Measurements from ENCODE around the gene FOXN4.

Gene FOXN4

GRCh38 chr12:109236257-109236656 lies 72.8 kb downstream of the FOXN4 start:
- no peak overlapping the region for H3K23ac ChIP-seq (ENCODE audit: low read length)
- H2BK5ac ChIP-seq (ENCODE audit: low read depth, low read length, poor library complexity): no peak overlapping the region
- no peaks in the 10 kb centered on the region for H3K4me1 ChIP-seq (ENCODE audit: control insufficient read depth in 1 of 2, insufficient read depth in 2 of 2, low read length in 2 of 2)
- no peak overlapping the region for H4K12ac ChIP-seq (ENCODE audit: low read depth, low read length)
- H3K36me3 ChIP-seq (ENCODE audit: control insufficient read depth in 1 of 2, insufficient read depth in 2 of 2, low read length in 2 of 2): no peaks in the 10 kb centered on the region
- H3K79me2 ChIP-seq (ENCODE audit: control insufficient read depth, insufficient read depth, low read length, poor library complexity): no peaks in the 10 kb centered on the region
- H3K4ac ChIP-seq (ENCODE audit: low read depth, low read length): no peak overlapping the region
- H2BK12ac ChIP-seq (ENCODE audit: low read length): no peak overlapping the region
- no peaks in the 10 kb centered on the region for H3K79me1 ChIP-seq (ENCODE audit: low read length)
- no peak overlapping the region for H3K18ac ChIP-seq (ENCODE audit: low read length)
- H2BK120ac ChIP-seq (ENCODE audit: insufficient read depth, low read length, poor library complexity): no peak overlapping the region
- no peak overlapping the region for H3K4me3 ChIP-seq (ENCODE audit: low read depth, low read length)
- H2AFZ ChIP-seq (ENCODE audit: insufficient read depth, low read length, poor library complexity): no peak overlapping the region
- no peak overlapping the region for H2AK5ac ChIP-seq (ENCODE audit: low read length)
- DNase-seq: no peak
- H4K91ac ChIP-seq (ENCODE audit: low read depth, low read length): no peak overlapping the region
- no peak overlapping the region for H4K8ac ChIP-seq (ENCODE audit: low read depth, low read length)
- no CpG with 5 or more reads among the region's 6 CpGs for WGBS (ENCODE audit: extremely low coverage, insufficient coverage, insufficient read length)
- no peaks in the 10 kb centered on the region for H3K27me3 ChIP-seq (ENCODE audit: insufficient read depth, low read length)
- no peaks in the 10 kb centered on the region for H3K9me3 ChIP-seq (ENCODE audit: insufficient read depth, low read depth, low read length)
- H3K14ac ChIP-seq (ENCODE audit: low read length): no peak overlapping the region
- no peak overlapping the region for H3K9ac ChIP-seq (ENCODE audit: low read length)
- no peak overlapping the region for H3K27ac ChIP-seq (ENCODE audit: low read depth, low read length)
- no peak overlapping the region for H3K4me2 ChIP-seq (ENCODE audit: low read length)

DNA sequence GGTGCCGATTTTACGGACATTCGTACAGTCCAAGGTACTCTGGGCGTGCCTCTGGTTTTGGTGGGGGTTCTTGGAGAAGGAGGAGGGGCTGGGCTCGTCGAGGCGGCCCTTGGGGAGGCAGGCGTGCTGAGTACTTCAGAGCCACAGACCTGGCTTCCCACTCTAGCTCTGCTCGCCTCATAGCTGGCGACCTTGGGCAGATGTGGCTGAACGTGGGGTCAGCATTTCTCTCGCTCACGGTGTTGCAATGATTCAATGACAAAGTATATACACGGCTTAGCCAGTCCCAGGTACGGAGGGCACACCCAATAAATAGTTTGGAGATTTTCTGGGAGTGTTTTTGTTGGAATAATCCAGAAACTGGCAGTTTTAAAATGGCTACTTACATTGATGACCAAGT lies 75.1 kb downstream of the FOXN4 start:
- Histone ChIP-seq H3K9me3 (ENCODE audit: insufficient read depth, low read depth, low read length) (no peaks in the 10 kb centered on the region), H3K79me1 (ENCODE audit: low read length) (no peaks in the 10 kb centered on the region), H2BK5ac (ENCODE audit: low read depth, low read length, poor library complexity) (no peak overlapping the region), H2AFZ (ENCODE audit: insufficient read depth, low read length, poor library complexity) (no peak overlapping the region), H4K12ac (ENCODE audit: low read depth, low read length) (no peak overlapping the region), H3K14ac (ENCODE audit: low read length) (no peak overlapping the region), H3K4ac (ENCODE audit: low read depth, low read length) (no peak overlapping the region), H3K36me3 (ENCODE audit: control insufficient read depth in 1 of 2, insufficient read depth in 2 of 2, low read length in 2 of 2) (no peaks in the 10 kb centered on the region), H3K4me3 (ENCODE audit: low read depth, low read length) (no peak overlapping the region), H4K91ac (ENCODE audit: low read depth, low read length) (no peak overlapping the region), H3K4me1 (ENCODE audit: control insufficient read depth in 1 of 2, insufficient read depth in 2 of 2, low read length in 2 of 2) (no peaks in the 10 kb centered on the region), H2BK120ac (ENCODE audit: insufficient read depth, low read length, poor library complexity) (no peak overlapping the region), H3K79me2 (ENCODE audit: control insufficient read depth, insufficient read depth, low read length, poor library complexity) (no peaks in the 10 kb centered on the region), H3K27ac (ENCODE audit: low read depth, low read length) (no peak overlapping the region), H3K9ac (ENCODE audit: low read length) (no peak overlapping the region), H2AK5ac (ENCODE audit: low read length) (no peak overlapping the region), H2BK12ac (ENCODE audit: low read length) (no peak overlapping the region), H3K18ac (ENCODE audit: low read length) (no peak overlapping the region), H3K27me3 (ENCODE audit: insufficient read depth, low read length) (no peaks in the 10 kb centered on the region), H4K8ac (ENCODE audit: low read depth, low read length) (no peak overlapping the region), H3K23ac (ENCODE audit: low read length) (no peak overlapping the region), H3K4me2 (ENCODE audit: low read length) (no peak overlapping the region)
- DNase-seq: no peak
- no CpG with 5 or more reads among the region's 15 CpGs for WGBS (ENCODE audit: extremely low coverage, insufficient coverage, insufficient read length)

DNA sequence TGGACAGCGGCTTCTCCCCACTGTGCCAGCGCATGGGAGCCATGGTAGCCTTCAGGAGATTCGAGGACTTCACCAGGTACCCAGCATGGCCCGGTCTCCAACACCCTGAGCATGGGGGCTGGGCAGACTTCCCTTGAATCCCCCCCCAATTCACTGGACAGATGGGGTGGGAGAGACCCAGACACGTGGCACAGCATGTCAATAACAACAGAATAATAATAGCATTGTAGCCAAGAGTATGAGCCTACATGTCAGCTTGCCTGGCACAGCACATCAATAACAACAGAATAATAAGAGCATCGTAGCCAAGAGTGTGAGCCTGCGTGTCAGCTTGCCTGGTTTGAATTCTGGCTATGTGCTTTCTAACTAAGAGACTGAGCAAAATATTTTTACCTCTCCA lies 76.4 kb downstream of the FOXN4 start:
- H3K79me1 ChIP-seq (ENCODE audit: low read length): no peaks in the 10 kb centered on the region
- no peak overlapping the region for H3K9ac ChIP-seq (ENCODE audit: low read length)
- no peaks in the 10 kb centered on the region for H3K4me1 ChIP-seq (ENCODE audit: control insufficient read depth in 1 of 2, insufficient read depth in 2 of 2, low read length in 2 of 2)
- no peak overlapping the region for H4K91ac ChIP-seq (ENCODE audit: low read depth, low read length)
- H3K27me3 ChIP-seq (ENCODE audit: insufficient read depth, low read length): no peaks in the 10 kb centered on the region
- no peak overlapping the region for H3K4me3 ChIP-seq (ENCODE audit: low read depth, low read length)
- no peaks in the 10 kb centered on the region for H3K9me3 ChIP-seq (ENCODE audit: insufficient read depth, low read depth, low read length)
- H3K23ac ChIP-seq (ENCODE audit: low read length): no peak overlapping the region
- no peak overlapping the region for H2BK5ac ChIP-seq (ENCODE audit: low read depth, low read length, poor library complexity)
- no peaks in the 10 kb centered on the region for H3K36me3 ChIP-seq (ENCODE audit: control insufficient read depth in 1 of 2, insufficient read depth in 2 of 2, low read length in 2 of 2)
- DNase-seq: no peak
- no peak overlapping the region for H3K14ac ChIP-seq (ENCODE audit: low read length)
- H2AFZ ChIP-seq (ENCODE audit: insufficient read depth, low read length, poor library complexity): no peak overlapping the region
- H2BK12ac ChIP-seq (ENCODE audit: low read length): no peak overlapping the region
- H2BK120ac ChIP-seq (ENCODE audit: insufficient read depth, low read length, poor library complexity): no peak overlapping the region
- no peak overlapping the region for H3K4me2 ChIP-seq (ENCODE audit: low read length)
- H3K18ac ChIP-seq (ENCODE audit: low read length): no peak overlapping the region
- H4K12ac ChIP-seq (ENCODE audit: low read depth, low read length): no peak overlapping the region
- no peak overlapping the region for H3K4ac ChIP-seq (ENCODE audit: low read depth, low read length)
- no peak overlapping the region for H3K27ac ChIP-seq (ENCODE audit: low read depth, low read length)
- WGBS (ENCODE audit: extremely low coverage, insufficient coverage, insufficient read length): no CpG with 5 or more reads among the region's 7 CpGs
- no peak overlapping the region for H4K8ac ChIP-seq (ENCODE audit: low read depth, low read length)
- no peaks in the 10 kb centered on the region for H3K79me2 ChIP-seq (ENCODE audit: control insufficient read depth, insufficient read depth, low read length, poor library complexity)
- no peak overlapping the region for H2AK5ac ChIP-seq (ENCODE audit: low read length)

DNA sequence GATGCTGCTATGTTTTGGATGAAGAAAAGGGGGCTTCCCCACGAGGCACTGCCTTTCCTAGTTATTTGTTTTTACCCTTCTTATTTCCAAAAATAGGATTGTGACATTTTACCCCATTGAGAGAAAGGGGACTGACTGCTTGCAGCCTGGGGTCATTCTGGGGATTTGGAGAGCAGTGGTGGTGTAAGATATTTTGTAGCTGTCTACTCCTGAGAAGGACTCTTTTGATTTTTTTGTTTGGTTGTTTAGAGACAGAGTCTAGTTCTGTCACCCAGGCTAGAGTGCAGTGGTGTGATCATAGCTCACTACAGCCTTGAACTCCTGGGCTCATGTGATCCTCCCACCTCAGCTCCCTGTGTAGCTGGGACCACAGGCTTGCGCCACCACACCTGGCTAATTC lies 78.9 kb downstream of the FOXN4 start:
- Histone ChIP-seq H2BK120ac (ENCODE audit: insufficient read depth, low read length, poor library complexity) (no peak overlapping the region), H3K36me3 (ENCODE audit: control insufficient read depth in 1 of 2, insufficient read depth in 2 of 2, low read length in 2 of 2) (no peaks in the 10 kb centered on the region), H3K27ac (ENCODE audit: low read depth, low read length) (no peak overlapping the region), H3K27me3 (ENCODE audit: insufficient read depth, low read length) (no peaks in the 10 kb centered on the region), H3K79me1 (ENCODE audit: low read length) (no peaks in the 10 kb centered on the region), H3K14ac (ENCODE audit: low read length) (no peak overlapping the region), H4K12ac (ENCODE audit: low read depth, low read length) (no peak overlapping the region), H4K91ac (ENCODE audit: low read depth, low read length) (no peak overlapping the region), H4K8ac (ENCODE audit: low read depth, low read length) (no peak overlapping the region), H3K9ac (ENCODE audit: low read length) (no peak overlapping the region), H3K18ac (ENCODE audit: low read length) (no peak overlapping the region), H2AK5ac (ENCODE audit: low read length) (no peak overlapping the region), H3K4ac (ENCODE audit: low read depth, low read length) (no peak overlapping the region), H3K4me2 (ENCODE audit: low read length) (no peak overlapping the region), H3K4me3 (ENCODE audit: low read depth, low read length) (no peak overlapping the region), H2AFZ (ENCODE audit: insufficient read depth, low read length, poor library complexity) (no peak overlapping the region), H3K79me2 (ENCODE audit: control insufficient read depth, insufficient read depth, low read length, poor library complexity) (no peaks in the 10 kb centered on the region), H2BK12ac (ENCODE audit: low read length) (no peak overlapping the region), H3K23ac (ENCODE audit: low read length) (no peak overlapping the region), H2BK5ac (ENCODE audit: low read depth, low read length, poor library complexity) (no peak overlapping the region), H3K4me1 (ENCODE audit: control insufficient read depth in 1 of 2, insufficient read depth in 2 of 2, low read length in 2 of 2) (no peaks in the 10 kb centered on the region), H3K9me3 (ENCODE audit: insufficient read depth, low read depth, low read length) (no peaks in the 10 kb centered on the region)
- no CpG with 5 or more reads among the region's 2 CpGs for WGBS (ENCODE audit: extremely low coverage, insufficient coverage, insufficient read length)
- DNase-seq: no peak
